ENCODE results near the gene TMEM117. TPM values are rescaled to one million over a fixed set of nuclear protein-coding genes. Genes with fewer than 3 reads are reported as not detected.
"Not testable (repeated sequence)": the region's sequence is repeated elsewhere in the genome, so short reads cannot be mapped to it uniquely, and the experiment has no call there.

Gene TMEM117
- total RNA-seq, 4 donors from 2014 or later = 15.8 to 42.2 (median 24.0) TPM

DNA sequence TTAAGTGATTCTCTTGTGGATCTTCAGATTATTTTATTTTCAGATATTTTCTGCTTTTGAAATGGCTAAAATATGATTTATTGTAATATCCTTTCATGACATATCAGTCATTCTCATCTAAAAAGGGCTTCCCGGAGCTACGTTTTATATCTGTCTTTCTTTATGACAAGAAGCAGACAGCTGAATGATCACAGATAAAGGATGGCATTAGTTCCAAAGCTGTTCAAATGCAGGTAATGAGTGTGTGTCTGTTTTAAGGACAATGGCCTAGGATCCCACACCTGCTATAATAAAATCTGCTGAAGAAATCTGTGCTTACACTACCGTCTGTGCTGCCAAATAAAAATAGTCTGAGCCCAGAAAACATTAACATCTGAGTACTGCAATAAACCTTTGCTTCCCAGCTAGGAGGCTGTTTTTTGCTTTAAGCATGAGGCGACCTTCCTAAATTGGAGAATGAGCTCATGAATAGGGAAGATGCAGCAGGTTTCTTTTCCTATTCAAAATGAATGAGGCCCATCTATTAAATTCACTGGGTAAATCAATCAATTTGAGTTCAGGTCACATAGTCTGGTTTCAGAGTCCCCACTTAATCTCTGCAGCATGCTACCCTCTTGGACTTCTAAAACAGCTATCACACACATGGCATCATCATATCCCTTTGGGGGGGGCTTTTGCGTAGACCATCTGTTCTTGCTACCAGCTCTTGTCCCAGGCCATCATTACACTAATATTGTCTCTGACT lies 541.7 kb downstream of the TMEM117 start:
- Histone ChIP-seq H3K27me3 (no peaks in the 10 kb centered on the region), H3K36me3 (peaks cover 0 to 8% (median 0%) of the 10 kb centered on the region in 3 donors), H3K4me3 (no peak overlapping the region), H3K9me3 (no peaks in the 10 kb centered on the region), H3K27ac (no peak overlapping the region), H3K4me1 (no peaks in the 10 kb centered on the region)
- WGBS, 2 donors = 91 to 92% methylated on average over 5 of the region's 5 CpGs
- intact Hi-C loops (cut with DNase I) = no loop called here
- no peak for TF ChIP-seq POLR2A (IDR thresholded peaks at IDR 0.05)
- TF ChIP-seq, protein P1, sequence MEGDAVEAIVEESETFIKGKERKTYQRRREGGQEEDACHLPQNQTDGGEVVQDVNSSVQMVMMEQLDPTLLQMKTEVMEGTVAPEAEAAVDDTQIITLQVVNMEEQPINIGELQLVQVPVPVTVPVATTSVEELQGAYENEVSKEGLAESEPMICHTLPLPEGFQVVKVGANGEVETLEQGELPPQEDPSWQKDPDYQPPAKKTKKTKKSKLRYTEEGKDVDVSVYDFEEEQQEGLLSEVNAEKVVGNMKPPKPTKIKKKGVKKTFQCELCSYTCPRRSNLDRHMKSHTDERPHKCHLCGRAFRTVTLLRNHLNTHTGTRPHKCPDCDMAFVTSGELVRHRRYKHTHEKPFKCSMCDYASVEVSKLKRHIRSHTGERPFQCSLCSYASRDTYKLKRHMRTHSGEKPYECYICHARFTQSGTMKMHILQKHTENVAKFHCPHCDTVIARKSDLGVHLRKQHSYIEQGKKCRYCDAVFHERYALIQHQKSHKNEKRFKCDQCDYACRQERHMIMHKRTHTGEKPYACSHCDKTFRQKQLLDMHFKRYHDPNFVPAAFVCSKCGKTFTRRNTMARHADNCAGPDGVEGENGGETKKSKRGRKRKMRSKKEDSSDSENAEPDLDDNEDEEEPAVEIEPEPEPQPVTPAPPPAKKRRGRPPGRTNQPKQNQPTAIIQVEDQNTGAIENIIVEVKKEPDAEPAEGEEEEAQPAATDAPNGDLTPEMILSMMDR (IDR thresholded peaks at IDR 0.05) = no peak
- DNase-seq = no peak

DNA sequence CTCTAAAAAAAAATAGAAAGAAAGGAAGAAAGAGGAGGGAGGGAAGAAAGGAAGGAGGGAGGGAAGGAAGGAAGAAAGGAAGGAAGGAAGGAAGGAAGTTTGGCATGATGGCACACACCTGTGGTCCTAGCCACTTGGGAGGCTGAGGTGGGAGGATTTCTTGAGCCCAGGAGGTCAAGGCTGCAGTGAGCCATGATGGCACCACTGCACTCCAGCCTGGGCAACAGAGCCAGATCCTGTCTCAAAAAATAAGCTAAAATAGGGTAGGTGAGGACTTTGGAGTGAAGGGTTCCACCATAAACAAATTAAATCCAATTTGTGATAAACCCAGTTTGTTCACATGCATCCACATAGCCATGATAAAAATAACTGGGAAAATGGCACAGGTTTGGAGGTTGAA lies 543.2 kb downstream of the TMEM117 start:
- H3K27me3 ChIP-seq; DNase-seq; H3K4me3 ChIP-seq; H3K9me3 ChIP-seq; H3K27ac ChIP-seq; H3K4me1 ChIP-seq; H3K36me3 ChIP-seq; intact Hi-C loops (cut with DNase I): not testable (repeated sequence)

DNA sequence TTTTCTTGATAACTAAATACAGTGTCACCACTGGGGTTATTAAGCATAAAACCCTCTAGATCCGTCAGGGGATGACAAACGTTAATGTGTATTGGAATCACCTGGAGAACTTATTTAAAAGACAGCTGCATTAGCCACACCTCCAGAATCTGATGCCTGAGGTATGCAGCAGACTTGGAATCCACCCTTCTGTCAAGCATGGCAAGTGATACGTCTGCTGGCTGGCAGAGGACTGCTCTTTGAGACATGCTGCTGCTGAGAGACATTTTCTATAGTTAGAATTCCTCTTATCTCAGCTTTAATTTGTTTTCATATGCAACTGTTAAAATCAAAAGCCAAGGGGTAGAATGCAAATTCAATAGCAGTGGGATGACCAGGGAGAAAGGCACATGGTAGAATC lies 544.0 kb downstream of the TMEM117 start:
- Histone ChIP-seq H3K27ac (no peak overlapping the region), H3K4me1 (no peaks in the 10 kb centered on the region), H3K9me3 (no peaks in the 10 kb centered on the region), H3K4me3 (no peak overlapping the region), H3K27me3 (no peaks in the 10 kb centered on the region), H3K36me3 (peaks cover 0 to 8% (median 0%) of the 10 kb centered on the region in 3 donors)
- TF ChIP-seq, protein P1 (IDR thresholded peaks at IDR 0.05) = no peak
- no peak for TF ChIP-seq POLR2A (IDR thresholded peaks at IDR 0.05)
- 33 to 44% methylated on average over 3 of the region's 3 CpGs for WGBS, 2 donors
- DNase-seq = no peak
- intact Hi-C loops (cut with DNase I) = no loop called here

DNA sequence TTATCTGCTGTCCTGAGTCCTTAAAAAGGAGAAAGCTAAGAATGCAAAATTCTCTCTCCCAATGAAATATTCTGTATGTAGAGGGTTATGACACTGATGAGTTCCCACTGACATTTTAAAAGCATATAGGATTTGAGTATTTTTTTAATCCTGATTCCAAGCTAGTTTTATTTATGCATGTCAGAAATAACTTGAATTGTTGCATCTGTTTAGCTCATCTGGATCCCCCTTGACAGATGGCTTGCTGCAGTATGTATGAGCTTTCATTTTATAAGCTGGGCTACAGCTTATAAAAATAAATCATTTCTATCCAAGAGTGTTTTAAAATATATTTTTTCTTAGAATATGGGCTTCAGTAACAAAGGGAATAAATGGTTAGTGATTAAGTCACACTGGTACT lies 545.0 kb downstream of the TMEM117 start:
- H3K27me3 ChIP-seq = no peaks in the 10 kb centered on the region
- no peak overlapping the region for H3K27ac ChIP-seq
- intact Hi-C loops (cut with DNase I) = no loop called here
- no peaks in the 10 kb centered on the region for H3K9me3 ChIP-seq
- H3K4me1 ChIP-seq = no peaks in the 10 kb centered on the region
- H3K4me3 ChIP-seq = no peak overlapping the region
- H3K36me3 ChIP-seq = peaks cover 0 to 8% (median 0%) of the 10 kb centered on the region in 3 donors
- TF ChIP-seq, protein P1 (IDR thresholded peaks at IDR 0.05) = no peak
- TF ChIP-seq POLR2A (IDR thresholded peaks at IDR 0.05) = no peak
- DNase-seq = no peak

DNA sequence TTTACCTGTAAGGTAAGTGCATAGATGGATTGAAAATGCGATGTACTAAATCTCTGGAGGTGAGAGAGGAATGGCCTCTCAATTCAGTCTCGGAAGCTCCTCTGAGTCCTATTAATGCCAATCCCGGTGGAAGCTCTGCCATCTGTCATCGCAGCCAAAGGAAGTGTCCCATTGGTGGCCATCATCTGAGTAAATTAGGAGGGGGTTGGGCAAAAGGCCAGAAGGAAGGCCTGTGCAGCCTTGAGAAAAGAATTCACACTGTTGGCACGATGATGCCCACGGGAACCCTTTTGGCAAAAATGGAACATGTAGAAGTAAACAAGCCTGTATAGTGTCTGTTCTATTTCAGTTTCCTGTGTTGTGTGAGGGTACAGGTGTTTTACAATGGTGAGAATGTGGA lies 545.5 kb downstream of the TMEM117 start:
- Histone ChIP-seq H3K4me3 (no peak overlapping the region), H3K4me1 (no peaks in the 10 kb centered on the region), H3K27ac (no peak overlapping the region), H3K9me3 (no peaks in the 10 kb centered on the region), H3K27me3 (no peaks in the 10 kb centered on the region), H3K36me3 (peaks cover 0 to 8% (median 0%) of the 10 kb centered on the region in 3 donors)
- DNase-seq = no peak
- 77 to 78% methylated on average over 3 to 6 of the region's 6 CpGs for WGBS, 2 donors
- intact Hi-C loops (cut with DNase I) = no loop called here
- no peak for TF ChIP-seq POLR2A (IDR thresholded peaks at IDR 0.05)
- TF ChIP-seq, protein P1 (IDR thresholded peaks at IDR 0.05) = no peak

DNA sequence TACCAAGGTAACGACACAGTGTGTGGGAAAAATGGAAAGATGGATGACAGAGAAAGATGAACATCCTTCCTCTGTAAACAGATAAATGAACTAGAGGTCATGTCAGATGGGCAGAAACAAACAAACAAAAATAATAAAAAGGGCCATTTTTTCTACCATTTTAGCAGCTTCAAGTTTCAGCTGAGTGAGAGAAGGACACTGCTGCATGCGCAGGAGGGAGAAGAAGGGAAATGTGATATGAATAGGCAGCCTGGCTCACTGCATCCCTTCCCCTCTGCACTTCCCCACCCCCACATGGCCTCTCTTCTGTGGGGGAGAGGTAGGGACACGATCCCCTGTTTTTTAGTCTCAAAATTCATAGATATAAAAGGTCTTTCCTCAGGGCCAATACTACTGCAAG lies 548.3 kb downstream of the TMEM117 start:
- H3K27ac ChIP-seq = no peak overlapping the region
- peaks cover 0 to 10% (median 0%) of the 10 kb centered on the region in 3 donors for H3K36me3 ChIP-seq
- H3K27me3 ChIP-seq = no peaks in the 10 kb centered on the region
- no peaks in the 10 kb centered on the region for H3K9me3 ChIP-seq
- TF ChIP-seq, protein P1 (IDR thresholded peaks at IDR 0.05) = no peak
- no peak for TF ChIP-seq POLR2A (IDR thresholded peaks at IDR 0.05)
- no peak for DNase-seq
- intact Hi-C loops (cut with DNase I) = no loop called here
- H3K4me1 ChIP-seq = no peaks in the 10 kb centered on the region
- WGBS, 2 donors = 70 to 84% methylated on average over 3 of the region's 3 CpGs
- no peak overlapping the region for H3K4me3 ChIP-seq

Measured in esophagus squamous epithelium (tissue), 5 donors.